ENCODE results near the gene RARA. TPM values are rescaled to one million over a fixed set of nuclear protein-coding genes. Genes with fewer than 3 reads are reported as not detected.

The RARA gene
- polyA plus RNA-seq, 1 donor from 2014 or later: 6.6 TPM

- no peaks in the 10 kb centered on the region for H3K36me3 ChIP-seq (ENCODE audit: insufficient read depth, low read length)
- no peaks in the 10 kb centered on the region for H3K9me2 ChIP-seq (ENCODE audit: insufficient read depth, low read length)
- no peaks in the 10 kb centered on the region for H3K9me3 ChIP-seq (ENCODE audit: low read length)
- H3K4me2 ChIP-seq (ENCODE audit: low read length): no peak overlapping the region
- H3F3A ChIP-seq (ENCODE audit: insufficient read depth, low read length, poor library complexity, severe bottlenecking): peaks cover 2% of the 10 kb centered on the region
- no peak overlapping the region for H2AFZ ChIP-seq (ENCODE audit: low read depth, low read length)
- no peak overlapping the region for H3K4me3 ChIP-seq (ENCODE audit: low read length)
- peaks cover 13% of the 10 kb centered on the region for H3K79me2 ChIP-seq (replicated peaks; ENCODE audit: insufficient read depth, low read length)
- H3K27me3 ChIP-seq (ENCODE audit: insufficient read depth, low read depth, low read length): no peaks in the 10 kb centered on the region
- H3K27ac ChIP-seq (ENCODE audit: low read length): no peak overlapping the region
- H4K20me1 ChIP-seq (ENCODE audit: insufficient read depth): no peaks in the 10 kb centered on the region
- no peak overlapping the region for H3K9ac ChIP-seq (ENCODE audit: low read length)
- TF ChIP-seq EP300 (conservative IDR thresholded peaks at IDR 0.05; ENCODE audit: poor library complexity, severe bottlenecking): no peak
- TF ChIP-seq RAD21 (conservative IDR thresholded peaks at IDR 0.05): no peak
- TF ChIP-seq SMC3 (conservative IDR thresholded peaks at IDR 0.05; ENCODE audit: poor library complexity): no peak
- TF ChIP-seq POLR2AphosphoS5 (IDR thresholded peaks at IDR 0.05): no peak
- TF ChIP-seq REST (IDR thresholded peaks at IDR 0.05; ENCODE audit: borderline replicate concordance): no peak
Measured at GRCh38 chr17:40337351-40337750, 28.4 kb downstream of the RARA start.

- no peaks in the 10 kb centered on the region for H3K9me3 ChIP-seq (ENCODE audit: low read length)
- H3K4me3 ChIP-seq (ENCODE audit: low read length): no peak overlapping the region
- H3K4me2 ChIP-seq (ENCODE audit: low read length): no peak overlapping the region
- H3K36me3 ChIP-seq (ENCODE audit: insufficient read depth, low read length): no peaks in the 10 kb centered on the region
- no peaks in the 10 kb centered on the region for H4K20me1 ChIP-seq (ENCODE audit: insufficient read depth)
- H3K9ac ChIP-seq (ENCODE audit: low read length): no peak overlapping the region
- no peaks in the 10 kb centered on the region for H3K9me2 ChIP-seq (ENCODE audit: insufficient read depth, low read length)
- H3K27me3 ChIP-seq (ENCODE audit: insufficient read depth, low read depth, low read length): no peaks in the 10 kb centered on the region
- TF ChIP-seq SMC3 (conservative IDR thresholded peaks at IDR 0.05; ENCODE audit: poor library complexity) (no peak), POLR2AphosphoS5 (IDR thresholded peaks at IDR 0.05) (no peak), EZH2 (IDR thresholded peaks at IDR 0.05; ENCODE audit: borderline replicate concordance, insufficient read depth, low read length, poor library complexity, severe bottlenecking) (no peak), TAF1 (IDR thresholded peaks at IDR 0.05; ENCODE audit: low read depth) (no peak), CTCF (IDR thresholded peaks at IDR 0.05; ENCODE audit: poor library complexity, severe bottlenecking) (no peak)
- no peak overlapping the region for H2AFZ ChIP-seq (ENCODE audit: low read depth, low read length)
- H3K27ac ChIP-seq (ENCODE audit: low read length): no peak overlapping the region
- peaks cover 20% of the 10 kb centered on the region for H3K79me2 ChIP-seq (replicated peaks; ENCODE audit: insufficient read depth, low read length)
- H3F3A ChIP-seq (ENCODE audit: insufficient read depth, low read length, poor library complexity, severe bottlenecking): peaks cover 2% of the 10 kb centered on the region
Measured at GRCh38 chr17:40338058-40338457, 29.1 kb downstream of the RARA start.

GRCh38 chr17:40338941-40339649, 30.1 kb downstream of the RARA start:
- Histone ChIP-seq H3K9ac (ENCODE audit: low read length) (no peak overlapping the region), H3F3A (ENCODE audit: insufficient read depth, low read length, poor library complexity, severe bottlenecking) (peaks cover 2% of the 10 kb centered on the region), H3K36me3 (ENCODE audit: insufficient read depth, low read length) (no peaks in the 10 kb centered on the region), H4K20me1 (ENCODE audit: insufficient read depth) (no peaks in the 10 kb centered on the region), H3K9me3 (ENCODE audit: low read length) (no peaks in the 10 kb centered on the region), H3K27ac (ENCODE audit: low read length) (no peak overlapping the region), H3K9me2 (ENCODE audit: insufficient read depth, low read length) (no peaks in the 10 kb centered on the region), H3K27me3 (ENCODE audit: insufficient read depth, low read depth, low read length) (no peaks in the 10 kb centered on the region), H3K79me2 (replicated peaks; ENCODE audit: insufficient read depth, low read length) (peaks cover 30% of the 10 kb centered on the region), H2AFZ (ENCODE audit: low read depth, low read length) (no peak overlapping the region), H3K4me3 (ENCODE audit: low read length) (no peak overlapping the region), H3K4me2 (ENCODE audit: low read length) (no peak overlapping the region)
- no peak for TF ChIP-seq EZH2 (IDR thresholded peaks at IDR 0.05; ENCODE audit: borderline replicate concordance, insufficient read depth, low read length, poor library complexity, severe bottlenecking)
- no peak for TF ChIP-seq EP300 (conservative IDR thresholded peaks at IDR 0.05; ENCODE audit: poor library complexity, severe bottlenecking)
- no peak for TF ChIP-seq TAF1 (IDR thresholded peaks at IDR 0.05; ENCODE audit: low read depth)
- no peak for TF ChIP-seq RAD21 (conservative IDR thresholded peaks at IDR 0.05)
- no peak for TF ChIP-seq POLR2AphosphoS5 (IDR thresholded peaks at IDR 0.05)
- no peak for TF ChIP-seq SMC3 (conservative IDR thresholded peaks at IDR 0.05; ENCODE audit: poor library complexity)
- TF ChIP-seq MXI1 (conservative IDR thresholded peaks at IDR 0.05; ENCODE audit: poor library complexity, severe bottlenecking): no peak
- TF ChIP-seq CTCF (IDR thresholded peaks at IDR 0.05; ENCODE audit: poor library complexity, severe bottlenecking): no peak
- no peak for TF ChIP-seq REST (IDR thresholded peaks at IDR 0.05; ENCODE audit: borderline replicate concordance)
